HG02852 (cell line): Measurements from ENCODE around the gene RTN4R.
A peak's percentile ranks its signal among the peaks of the same experiment; 100 is the strongest.
"Not testable (repeated sequence)": the region's sequence is repeated elsewhere in the genome, so short reads cannot be mapped to it uniquely, and the experiment has no call there.

Source experiments
- ATAC-seq: cut with Tn5 transposase; IDR thresholded peaks from one replicate; pipeline ENCODE4 v1.9.1; 2021; ENCODE audit warnings: mild to moderate bottlenecking, moderate library complexity; ENCODE audit not compliant: unreplicated experiment

The RTN4R gene

GRCh38 chr22:20305894-20306645, 38.0 kb upstream of the RTN4R start:
- no peak for ATAC-seq

- ATAC-seq: not testable (repeated sequence)
Observed at GRCh38 chr22:20305230-20305893, 37.2 kb upstream of the RTN4R start.

GRCh38 chr22:20304646-20305045, 36.5 kb upstream of the RTN4R start:
- no peak for ATAC-seq

DNA sequence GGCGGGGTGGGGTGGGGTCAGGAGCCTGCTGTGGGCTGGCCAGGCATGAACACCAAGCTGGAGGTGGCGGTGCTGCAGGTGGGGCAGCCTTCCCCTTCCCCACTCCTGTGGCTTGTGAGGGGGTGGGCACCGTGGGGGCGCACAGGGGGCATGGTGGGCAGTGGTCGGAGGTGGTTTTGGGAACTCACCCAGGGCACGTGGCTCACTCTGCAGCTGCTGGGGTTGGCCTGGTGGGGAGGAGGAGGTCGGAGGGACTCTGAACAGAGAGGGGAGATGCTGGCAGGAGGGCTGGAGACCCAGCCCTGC, 35.1 kb upstream of the RTN4R start:
- not testable (repeated sequence) for ATAC-seq

GRCh38 chr22:20302438-20303228, 34.5 kb upstream of the RTN4R start:
- ATAC-seq: no peak

DNA sequence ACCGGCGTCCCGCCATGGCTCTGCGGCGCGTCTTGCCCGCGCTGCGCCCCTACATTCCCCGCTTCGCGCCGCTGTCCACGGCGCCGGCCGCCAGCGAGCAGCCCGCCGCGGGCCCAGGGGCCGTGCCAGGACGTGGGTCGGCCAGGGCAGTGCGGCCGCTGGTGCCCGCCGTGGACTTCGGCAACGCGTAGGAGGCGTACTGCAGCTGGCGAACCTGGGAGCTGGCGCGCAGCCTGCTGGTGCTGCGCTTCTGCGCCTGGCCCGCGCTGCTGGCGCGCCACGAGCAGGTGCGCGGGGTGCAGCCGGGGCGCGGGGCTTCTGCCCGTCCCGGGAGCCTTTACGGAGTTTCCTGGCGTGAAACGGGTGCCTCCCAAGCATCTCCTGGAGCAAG, 31.6 kb upstream of the RTN4R start:
- ATAC-seq: no peak

DNA sequence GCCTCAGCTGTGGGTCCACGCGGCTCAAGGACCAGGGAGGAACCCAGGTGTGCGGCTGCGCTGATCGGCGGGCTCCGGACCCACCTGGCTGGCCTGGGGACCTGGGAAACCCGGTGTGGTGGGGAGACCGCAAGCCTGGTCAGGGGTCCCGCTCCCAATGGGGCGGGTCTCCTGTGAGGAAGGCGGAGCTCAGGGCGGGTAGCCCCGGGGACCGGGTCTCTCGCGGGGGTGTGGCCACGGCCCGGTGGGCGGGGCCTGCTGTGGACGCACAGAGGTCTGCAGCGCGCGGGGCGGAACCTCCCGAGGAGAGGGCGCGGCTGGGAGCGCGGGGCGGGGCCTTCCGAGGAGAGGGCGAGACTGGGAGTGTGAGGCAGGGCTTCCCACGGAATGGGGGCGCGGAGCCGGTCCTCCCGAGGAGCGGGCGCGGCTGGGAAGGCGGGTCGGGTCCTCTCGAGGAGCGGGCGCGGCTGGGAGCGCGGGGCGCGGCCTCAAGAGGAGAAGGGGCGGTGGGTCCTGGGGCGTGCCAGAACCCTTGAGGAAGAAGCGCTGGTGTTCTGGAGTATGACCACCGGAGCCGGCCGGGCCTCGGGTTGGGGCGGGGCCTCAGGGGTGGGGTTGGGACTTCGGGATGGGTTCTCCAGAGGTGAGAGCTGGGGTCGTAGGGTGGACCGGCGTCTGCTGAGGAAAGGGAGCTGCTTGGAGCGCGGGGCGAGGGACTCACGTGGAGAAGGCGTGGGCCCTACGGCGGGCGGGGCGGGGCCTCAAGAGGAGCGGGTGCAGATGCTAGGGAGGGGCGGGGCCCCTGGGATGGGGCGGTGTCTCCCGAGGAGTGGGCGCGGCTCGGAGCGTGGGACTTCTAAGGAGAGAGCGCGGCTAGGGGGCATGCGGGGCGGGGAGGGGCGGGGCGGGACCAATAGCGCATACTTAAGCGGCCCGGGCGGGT, 31.0 kb upstream of the RTN4R start:
- ATAC-seq: peak; percentile 60

DNA sequence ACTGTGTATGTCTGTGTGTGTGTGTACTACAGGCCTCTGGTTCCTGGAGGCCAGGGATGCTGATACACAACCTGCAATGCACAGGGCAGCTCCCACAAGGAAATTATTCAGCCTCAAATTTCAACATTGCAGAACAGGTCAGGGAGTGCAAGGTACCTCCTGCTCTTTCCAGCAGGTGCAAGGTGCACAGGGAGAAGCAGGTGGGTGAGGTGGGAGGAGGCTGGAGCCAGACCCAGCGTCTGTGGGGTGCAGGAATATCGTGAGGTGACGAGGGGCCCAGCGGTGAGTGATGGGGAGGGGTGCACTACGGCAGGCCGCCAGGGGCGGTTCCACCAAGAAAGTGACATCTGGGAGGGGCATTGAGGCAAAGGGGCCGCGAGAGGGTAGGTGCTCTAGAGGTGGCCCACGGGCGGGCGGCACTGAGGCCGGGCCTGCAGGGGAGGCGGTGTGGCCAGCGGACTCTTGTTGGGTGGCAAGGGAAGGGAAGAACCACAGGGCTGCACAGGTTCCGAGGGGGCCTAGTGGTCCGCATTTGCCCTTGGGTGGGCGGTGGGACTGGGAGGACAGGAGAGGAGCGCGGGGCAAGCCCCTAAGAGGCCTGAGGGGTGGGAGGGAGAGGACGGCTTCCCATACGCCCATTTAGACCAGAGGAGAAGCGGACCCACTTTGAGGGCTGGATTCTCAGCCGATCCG, 30.1 kb upstream of the RTN4R start:
- ATAC-seq: no peak

DNA sequence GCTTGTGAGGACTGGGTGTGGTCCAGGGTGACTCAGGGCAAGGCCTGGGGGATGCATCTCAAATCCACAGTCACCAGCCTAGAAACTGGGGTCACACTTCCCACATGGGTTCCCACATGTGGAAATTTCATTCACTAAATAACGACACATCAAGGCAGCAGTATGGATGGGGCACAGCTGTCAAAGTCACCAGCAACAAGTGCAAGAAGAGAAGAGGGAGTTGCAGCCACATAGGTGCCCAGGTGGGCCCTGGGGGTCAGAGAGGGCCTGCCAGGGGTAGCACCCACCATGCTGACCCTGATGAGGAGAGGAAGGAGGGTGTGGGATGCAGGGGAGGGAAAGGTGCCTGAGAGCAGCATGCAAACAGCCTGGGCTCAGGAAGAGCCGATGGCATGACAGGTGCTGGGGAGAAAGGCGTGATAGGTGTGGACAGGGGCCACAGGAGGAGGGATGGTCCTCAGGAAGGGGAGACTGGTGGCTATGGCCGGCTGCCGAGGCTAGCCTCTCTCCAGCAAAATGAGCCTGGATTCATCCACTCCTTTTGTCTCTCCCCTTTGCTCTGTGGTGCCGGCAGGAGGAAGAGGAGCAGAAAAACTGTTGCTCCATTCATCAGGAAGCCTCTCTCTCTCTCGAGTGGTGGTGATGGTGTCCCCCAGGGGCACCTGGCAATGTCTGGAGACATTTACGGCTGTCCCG, 29.4 kb upstream of the RTN4R start:
- no peak for ATAC-seq

- no peak for ATAC-seq
Observed at GRCh38 chr22:20296598-20296997, 28.5 kb upstream of the RTN4R start.

DNA sequence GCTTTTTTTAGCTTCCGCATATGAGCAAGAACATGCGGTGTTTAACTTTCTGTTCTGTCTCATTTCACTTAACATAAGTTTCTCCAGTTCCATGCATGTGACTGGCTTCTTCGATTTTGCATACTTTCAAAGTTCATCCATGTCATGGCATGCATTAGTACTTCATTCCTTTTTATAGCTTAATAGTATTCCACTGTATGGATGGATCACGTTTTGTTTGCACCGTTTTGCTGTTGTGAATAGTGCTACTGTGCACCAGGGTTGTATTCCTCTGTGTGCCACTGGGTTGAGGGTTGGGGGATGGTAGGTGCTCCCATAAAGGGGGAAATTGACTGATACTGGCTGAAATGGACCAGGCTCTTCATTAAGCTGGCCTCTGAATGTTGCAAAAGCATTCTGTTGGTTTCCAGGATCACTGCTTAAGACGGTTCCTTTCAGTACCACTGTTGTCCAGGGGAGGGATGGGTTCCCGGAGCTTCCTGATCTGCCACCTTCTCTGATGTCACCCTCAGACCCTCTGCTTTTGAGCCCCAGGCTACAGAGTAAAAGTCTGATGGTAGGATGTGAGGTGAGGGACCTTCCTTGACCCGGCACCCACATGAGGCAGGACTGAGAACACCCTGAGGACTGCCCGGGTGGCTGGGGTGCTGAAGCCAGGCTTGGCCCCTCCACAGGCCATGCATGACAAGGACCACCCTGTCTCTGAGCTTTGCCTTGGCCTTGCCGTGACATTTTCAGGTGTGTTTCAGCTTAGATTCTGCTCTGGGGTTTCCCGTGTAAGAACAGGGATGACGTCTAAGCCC, 27.3 kb upstream of the RTN4R start:
- no peak for ATAC-seq

DNA sequence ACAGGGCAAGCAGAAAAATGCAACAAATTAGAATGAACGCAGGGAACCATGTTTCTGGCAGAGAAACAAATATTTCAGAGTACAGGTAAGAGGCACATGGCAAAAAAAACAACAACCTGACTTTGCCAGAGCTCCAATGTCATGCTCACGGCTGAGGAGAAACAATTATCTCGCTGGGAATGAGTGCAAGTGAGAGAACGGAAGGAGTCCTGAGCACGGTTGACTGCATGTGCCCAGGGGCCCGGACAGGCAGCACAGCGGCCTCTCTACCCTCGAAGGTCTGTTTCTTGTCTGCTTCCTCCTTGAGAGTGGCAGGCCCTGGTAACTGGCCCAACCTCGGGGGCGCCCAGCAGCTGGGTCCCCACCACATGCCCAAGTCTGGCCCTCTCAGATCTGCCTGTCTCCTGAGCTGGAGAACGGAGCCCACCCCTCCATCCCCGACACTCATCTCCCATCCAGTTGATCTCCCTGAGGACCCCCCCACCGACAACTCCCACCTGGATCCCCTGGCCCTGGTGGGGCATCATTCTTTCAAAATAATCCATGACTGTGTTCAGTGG, 24.6 kb upstream of the RTN4R start:
- ATAC-seq: no peak

DNA sequence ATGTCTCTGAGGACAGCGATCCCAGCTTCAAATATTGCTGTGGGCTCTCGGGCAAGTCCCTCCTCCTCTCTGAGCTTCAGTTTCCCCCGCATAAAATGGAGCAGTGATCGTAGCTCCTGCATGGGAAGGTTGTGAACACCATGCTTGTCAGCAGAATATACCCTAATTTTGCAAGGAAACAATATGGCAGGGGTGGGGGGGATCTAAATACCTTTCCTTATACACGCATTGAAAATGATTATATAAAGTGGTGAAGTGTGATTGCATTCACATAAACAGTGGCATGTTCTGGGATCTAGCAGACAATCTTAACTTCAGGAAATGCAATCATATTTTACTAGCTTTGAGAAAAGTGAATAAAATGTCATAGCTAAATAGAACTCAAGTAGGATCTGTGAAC, 24.0 kb upstream of the RTN4R start:
- no peak for ATAC-seq

GRCh38 chr22:20291604-20292063, 23.5 kb upstream of the RTN4R start:
- ATAC-seq: no peak

DNA sequence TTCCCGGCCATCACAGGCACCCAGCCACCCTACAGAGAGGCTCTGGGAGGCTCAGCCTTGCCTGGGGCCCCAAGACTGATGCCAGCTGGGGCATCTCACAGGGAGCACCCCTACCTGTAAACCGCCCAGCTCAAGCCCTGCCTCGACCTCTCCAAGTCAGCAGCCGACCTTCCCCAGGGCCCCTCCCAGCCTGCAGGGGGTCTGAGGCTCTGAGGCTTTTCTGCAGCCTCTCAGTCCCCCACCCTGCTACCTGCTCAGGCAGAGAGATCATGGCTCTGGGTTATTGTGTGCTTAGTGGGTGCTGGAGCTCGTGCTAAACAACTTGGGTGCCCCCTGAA, 23.1 kb upstream of the RTN4R start:
- no peak for ATAC-seq

DNA sequence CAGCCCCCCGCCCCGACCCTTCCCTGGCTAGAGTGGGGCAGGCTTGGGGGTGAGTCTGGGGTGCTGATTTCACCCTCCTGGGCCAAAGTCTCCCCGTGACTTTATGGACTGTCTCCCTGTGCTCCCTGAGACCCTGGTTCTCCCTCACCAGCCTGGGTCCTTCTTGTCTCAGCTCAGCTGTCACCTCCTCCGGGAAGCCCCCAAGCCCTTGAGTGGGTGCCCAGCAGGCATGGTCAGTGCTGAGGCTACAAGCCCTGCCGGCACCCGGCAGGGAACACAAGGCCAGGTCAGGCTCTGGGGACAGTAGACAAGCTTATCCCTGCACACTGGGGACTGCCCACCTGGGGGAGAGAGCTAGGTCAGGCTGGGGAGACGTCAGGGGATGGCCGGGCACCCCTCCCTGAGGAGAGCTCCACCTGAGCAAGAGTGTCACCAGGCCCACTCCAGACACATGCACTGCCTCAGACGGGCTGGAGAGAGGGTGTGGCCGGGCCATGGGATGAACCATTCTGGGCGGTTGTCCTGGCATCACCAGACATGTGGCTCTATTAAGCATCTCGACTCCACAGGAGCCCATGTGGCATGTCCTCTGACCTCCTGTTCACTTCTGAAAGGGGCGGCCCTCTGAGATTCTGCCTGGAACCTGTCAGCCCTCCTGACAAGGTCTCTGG, 22.6 kb upstream of the RTN4R start:
- ATAC-seq: no peak

DNA sequence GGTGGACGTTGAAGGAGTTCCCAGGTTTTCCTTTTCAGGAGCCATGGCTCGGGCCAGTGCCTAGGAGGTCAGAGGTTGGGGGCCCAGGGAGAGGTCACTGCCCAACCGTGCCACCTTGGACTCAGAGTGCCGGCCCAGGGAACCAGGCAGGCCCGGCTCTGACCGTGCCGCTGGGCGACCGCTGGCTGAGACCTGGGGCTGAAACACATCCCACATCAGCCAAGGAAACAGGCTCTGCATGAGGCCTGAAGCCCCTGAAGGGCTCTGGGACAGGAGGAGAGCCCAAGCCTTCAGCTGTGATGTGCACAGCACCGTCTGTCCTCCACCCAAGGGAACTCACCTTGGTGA, 21.9 kb upstream of the RTN4R start:
- no peak for ATAC-seq
